Neural progenitor cell (in vitro differentiated cells): ENCODE results near the gene RPS3A.

Experiments
- CTCF ChIP-seq: fragments of 200-600 bp; sonication (generic); IDR thresholded peaks from 2 replicates; pipeline ENCODE4 v1.5.1; 2017; ENCODE audit warnings: antibody characterized with exemption, mild to moderate bottlenecking
- EZH2 ChIP-seq: fragments of 200-600 bp; sonication (generic); IDR thresholded peaks from 2 replicates; pipeline ENCODE4 v1.6.1; 2017; ENCODE audit warnings: antibody characterized with exemption, mild to moderate bottlenecking, moderate library complexity
- EZH2phosphoT487 ChIP-seq: fragments of 200-600 bp; sonication (generic); IDR thresholded peaks from 2 replicates; pipeline ENCODE4 v1.6.1; 2017; ENCODE audit warnings: antibody characterized with exemption

GRCh38 chr4:151133311-151133710 is 33.9 kb downstream of the RPS3A start:
- TF ChIP-seq CTCF (no peak), EZH2 (no peak), EZH2phosphoT487 (no peak)
